ENCODE results near the gene OR2AT4. TPM values are rescaled to one million over a fixed set of nuclear protein-coding genes. Genes with fewer than 3 reads are reported as not detected.
A peak's percentile ranks its signal among the peaks of the same experiment; 100 is the strongest.

OR2AT4 gene
- total and polyA plus RNA-seq, 3 experiments from 2014 or later = not detected

DNA sequence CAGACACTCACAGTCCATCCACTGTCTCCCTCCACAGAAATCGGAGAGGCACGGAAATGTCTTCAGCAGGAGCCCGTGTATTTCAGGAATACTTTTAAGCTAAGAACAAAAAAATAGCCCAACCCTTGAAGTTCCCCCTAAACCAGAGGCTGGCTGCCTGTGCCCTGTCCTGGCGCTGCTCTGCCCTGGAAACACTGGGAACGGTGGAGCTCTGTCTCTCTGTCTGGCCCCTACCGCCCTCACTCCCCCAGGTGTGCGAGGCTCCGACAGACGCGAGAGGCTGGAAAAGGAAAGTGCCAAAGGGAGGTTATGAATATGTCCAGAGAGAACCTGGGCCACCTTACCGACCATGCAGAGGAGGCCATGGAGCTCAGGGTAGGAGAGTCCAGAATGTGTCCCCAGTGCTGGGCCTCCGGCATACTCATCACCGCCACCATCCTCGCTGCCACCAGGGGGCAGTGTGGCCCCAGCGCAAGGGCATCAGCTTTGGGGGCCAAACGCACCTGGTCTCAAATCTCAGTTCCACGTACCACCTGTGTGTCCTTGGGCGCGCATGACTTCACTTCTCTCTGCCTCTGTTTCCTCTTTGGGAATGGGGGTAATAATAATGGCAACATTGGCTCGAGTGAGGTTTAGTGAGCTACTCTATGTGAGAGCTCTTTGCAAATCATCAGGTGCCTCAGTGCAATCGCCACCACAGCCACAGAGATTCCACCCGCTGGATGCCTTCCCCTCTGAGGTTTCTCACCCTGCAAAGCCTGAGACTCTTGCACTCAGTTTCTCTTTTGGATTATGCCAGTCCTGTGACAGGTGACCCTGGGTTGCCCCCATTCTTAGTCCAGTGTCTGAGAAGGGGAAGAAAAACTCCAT is 43.8 kb upstream of the OR2AT4 start:
- Mint-ChIP-seq H3K27ac (peak overlapping the region in 5 of 8 donors; percentile 14 to 95 (median 67)), H3K27me3 (peaks cover 3 to 8% of the 10 kb centered on the region in 2 donors), H3K36me3 (no peaks in the 10 kb centered on the region), H3K4me3 (peak overlapping the region in 1 of 7 donors; percentile 13), H3K9me3 (peaks cover 0 to 2% (median 0%) of the 10 kb centered on the region in 5 donors), H3K4me1 (peaks cover 39 to 41% (median 39%) of the 10 kb centered on the region in 3 donors)
- ChIA-PET CTCF (interaction anchor here (0.7 to 18.8 kb wide), 32 partner anchors 8 to 248 kb away, joined by 3 to 419 read pairs (median 4); partner anchors contain the start of gene TPBGL), POLR2A (interaction anchor here (0.8 to 1.8 kb wide), 3 partner anchors 64 to 108 kb away, joined by 4 to 5 read pairs (median 4); no protein-coding TSS in a partner anchor)
- DNase-seq = peak; percentile 62 to 85 (median 72)
- H3K36me3 ChIP-seq (ENCODE audit: insufficient read depth, low read length) = no peaks in the 10 kb centered on the region
- H3K9me3 ChIP-seq (ENCODE audit: low read length) = no peaks in the 10 kb centered on the region
- H3K27me3 ChIP-seq (ENCODE audit: insufficient read depth, low read length, poor library complexity, severe bottlenecking) = no peaks in the 10 kb centered on the region
- no peak overlapping the region for H3K27ac ChIP-seq (ENCODE audit: low read depth, low read length)
- H3K4me3 ChIP-seq (ENCODE audit: low read length) = no peak overlapping the region
- peaks cover 37% of the 10 kb centered on the region for H3K4me1 ChIP-seq (ENCODE audit: insufficient read depth, low read length)

DNA sequence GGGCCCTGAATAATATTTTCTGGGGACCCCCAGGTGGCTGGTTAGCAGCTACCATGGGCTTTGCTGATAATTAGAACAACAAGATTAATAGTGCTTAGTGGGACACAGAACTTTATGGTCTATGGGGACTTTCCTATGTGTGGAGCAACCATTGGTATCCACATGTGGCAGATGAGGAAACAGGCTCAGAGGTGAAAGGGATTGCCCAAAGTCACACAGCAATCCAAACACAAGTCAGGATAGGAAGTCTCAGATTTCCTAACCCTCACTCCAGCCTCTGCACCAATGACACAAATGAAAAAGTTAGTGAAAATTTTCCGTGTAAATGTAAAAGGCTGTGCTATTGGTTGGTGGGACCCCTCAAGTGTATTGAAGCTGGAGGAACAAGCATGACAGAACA is 39.0 kb upstream of the OR2AT4 start:
- H3K27me3 Mint-ChIP-seq = peaks cover 9 to 18% of the 10 kb centered on the region in 2 donors

DNA sequence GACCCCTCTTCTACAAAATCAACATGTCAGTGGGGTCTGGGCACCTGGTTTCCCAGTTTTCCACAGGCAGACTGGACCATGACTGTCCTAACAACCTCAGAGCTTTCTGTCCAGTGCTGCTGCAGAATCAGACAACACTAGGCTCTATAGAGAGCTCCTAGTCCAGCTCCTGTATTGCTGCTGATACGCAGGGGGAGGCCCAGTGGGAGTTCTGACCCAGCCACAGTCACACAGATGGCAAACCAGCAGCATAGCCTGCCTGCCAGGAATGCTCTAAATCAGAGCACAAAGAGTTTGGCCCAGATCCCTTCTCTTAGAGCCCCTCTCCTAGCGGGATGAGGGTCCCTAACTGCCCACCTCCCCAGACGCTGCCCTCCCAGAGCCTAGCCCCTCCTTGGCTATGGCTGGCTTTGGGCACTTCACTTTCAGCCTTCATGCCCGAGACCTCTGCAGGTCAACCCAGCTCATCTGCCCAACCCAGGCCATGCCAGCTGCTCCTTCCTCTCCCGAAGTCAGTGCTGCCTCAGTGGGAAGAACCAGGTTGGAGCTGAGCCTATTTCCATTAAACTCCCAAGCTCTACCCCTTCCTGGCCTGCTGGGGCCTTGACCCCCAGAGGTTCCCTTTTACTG is 38.5 kb upstream of the OR2AT4 start:
- Mint-ChIP-seq H3K36me3 (no peaks in the 10 kb centered on the region), H3K27ac (no peak overlapping the region), H3K4me3 (no peak overlapping the region), H3K9me3 (peaks cover 0 to 2% (median 0%) of the 10 kb centered on the region in 5 donors), H3K27me3 (peaks cover 11 to 19% of the 10 kb centered on the region in 2 donors), H3K4me1 (no peaks in the 10 kb centered on the region)
- CTCF ChIA-PET = interaction anchor here (1.8 to 4.3 kb wide), 4 partner anchors 9 to 114 kb away, joined by 6 to 16 read pairs (median 12); no protein-coding TSS in a partner anchor
- no peak for DNase-seq
- no peaks in the 10 kb centered on the region for H3K9me3 ChIP-seq (ENCODE audit: low read length)
- no peaks in the 10 kb centered on the region for H3K36me3 ChIP-seq (ENCODE audit: insufficient read depth, low read length)
- no peaks in the 10 kb centered on the region for H3K4me1 ChIP-seq (ENCODE audit: insufficient read depth, low read length)
- H3K27me3 ChIP-seq (ENCODE audit: insufficient read depth, low read length, poor library complexity, severe bottlenecking) = no peaks in the 10 kb centered on the region
- POLR2A ChIA-PET = no interaction called here
- H3K4me3 ChIP-seq (ENCODE audit: low read length) = no peak overlapping the region
- no peak overlapping the region for H3K27ac ChIP-seq (ENCODE audit: low read depth, low read length)

More for the DNA sequence above, 39.0 kb upstream of the OR2AT4 start:
- no peaks in the 10 kb centered on the region for H3K27me3 ChIP-seq (ENCODE audit: insufficient read depth, low read length, poor library complexity, severe bottlenecking)
- H3K4me3 ChIP-seq (ENCODE audit: low read length) = no peak overlapping the region
- POLR2A ChIA-PET = no interaction called here
- H3K36me3 Mint-ChIP-seq = no peaks in the 10 kb centered on the region
- CTCF ChIA-PET = interaction anchor here (1.8 to 4.3 kb wide), 4 partner anchors 8 to 113 kb away, joined by 6 to 16 read pairs (median 12); no protein-coding TSS in a partner anchor
- peaks cover 0 to 2% (median 0%) of the 10 kb centered on the region in 5 donors for H3K9me3 Mint-ChIP-seq
- H3K9me3 ChIP-seq (ENCODE audit: low read length) = no peaks in the 10 kb centered on the region
- no peak overlapping the region for H3K27ac ChIP-seq (ENCODE audit: low read depth, low read length)
- peaks cover 5% of the 10 kb centered on the region for H3K4me1 ChIP-seq (ENCODE audit: insufficient read depth, low read length)
- no peak overlapping the region for H3K4me3 Mint-ChIP-seq
- no peak overlapping the region for H3K27ac Mint-ChIP-seq
- no peak for DNase-seq
- H3K36me3 ChIP-seq (ENCODE audit: insufficient read depth, low read length) = no peaks in the 10 kb centered on the region
- H3K4me1 Mint-ChIP-seq = peaks cover 3% of the 10 kb centered on the region in 3 donors

DNA sequence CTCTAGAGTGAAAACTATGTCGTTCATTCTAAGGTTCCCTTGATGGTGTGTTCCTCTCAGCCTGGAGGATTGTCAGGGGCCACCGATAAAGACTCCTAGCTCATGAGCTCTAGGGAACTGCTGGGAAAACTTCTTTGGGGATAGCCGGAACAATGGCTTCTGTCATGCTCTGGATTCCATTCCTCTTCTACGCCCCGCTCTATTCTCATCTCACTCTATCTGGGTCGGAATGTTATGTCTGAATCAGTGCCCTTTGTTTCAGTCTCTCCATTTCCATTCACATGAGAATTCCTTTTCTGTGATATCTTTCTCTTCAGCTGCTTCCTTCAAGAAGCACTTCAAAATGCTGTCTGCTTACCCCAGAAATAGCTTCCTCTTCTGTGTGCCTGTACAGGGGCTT is 37.3 kb upstream of the OR2AT4 start:
- Histone ChIP-seq H3K27ac (ENCODE audit: low read depth, low read length) (no peak overlapping the region), H3K27me3 (ENCODE audit: insufficient read depth, low read length, poor library complexity, severe bottlenecking) (no peaks in the 10 kb centered on the region), H3K4me3 (ENCODE audit: low read length) (no peak overlapping the region), H3K9me3 (ENCODE audit: low read length) (no peaks in the 10 kb centered on the region), H3K4me1 (ENCODE audit: insufficient read depth, low read length) (no peaks in the 10 kb centered on the region), H3K36me3 (ENCODE audit: insufficient read depth, low read length) (no peaks in the 10 kb centered on the region)
- DNase-seq = no peak
- peak overlapping the region in 1 of 8 donors; percentile 20 for H3K27ac Mint-ChIP-seq
- peaks cover 15 to 27% of the 10 kb centered on the region in 2 donors for H3K27me3 Mint-ChIP-seq
- no peaks in the 10 kb centered on the region for H3K36me3 Mint-ChIP-seq
- no peak overlapping the region for H3K4me3 Mint-ChIP-seq
- ChIA-PET CTCF (interaction anchor here (1.8 to 4.3 kb wide), 4 partner anchors 10 to 115 kb away, joined by 6 to 16 read pairs (median 12); no protein-coding TSS in a partner anchor), POLR2A (no interaction called here)
- H3K9me3 Mint-ChIP-seq = peaks cover 0 to 2% (median 0%) of the 10 kb centered on the region in 5 donors
- H3K4me1 Mint-ChIP-seq = no peaks in the 10 kb centered on the region

DNA sequence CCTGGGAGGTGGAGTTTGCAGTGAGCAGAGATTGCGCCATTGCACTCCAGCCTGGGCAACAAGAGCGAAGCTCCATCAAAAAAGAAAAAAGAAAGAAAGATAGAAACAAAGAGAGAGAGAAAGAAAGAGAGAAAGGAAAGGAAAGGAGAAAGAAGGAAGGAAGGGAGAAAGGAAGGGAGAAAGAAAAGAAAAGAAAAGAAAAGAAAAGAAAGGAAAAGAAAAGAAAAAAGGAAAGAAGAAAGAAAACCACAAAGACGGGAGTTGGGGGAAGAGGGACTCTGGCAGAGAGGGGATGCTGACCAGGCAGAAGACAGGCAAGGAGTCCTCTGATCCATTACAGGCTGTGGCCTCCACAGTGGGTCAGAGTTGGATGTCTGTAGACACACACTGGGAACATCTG is 35.4 kb upstream of the OR2AT4 start:
- no peaks in the 10 kb centered on the region for H3K4me1 Mint-ChIP-seq
- no peak overlapping the region for H3K4me3 Mint-ChIP-seq
- no peaks in the 10 kb centered on the region for H3K36me3 Mint-ChIP-seq
- ChIA-PET POLR2A (no interaction called here), CTCF (interaction anchor here (1.0 to 4.3 kb wide), 2 partner anchors 9 to 74 kb away, joined by 3 to 16 read pairs; no protein-coding TSS in a partner anchor)
- peaks cover 14 to 32% of the 10 kb centered on the region in 2 donors for H3K27me3 Mint-ChIP-seq
- no peaks in the 10 kb centered on the region for H3K4me1 ChIP-seq (ENCODE audit: insufficient read depth, low read length)
- no peak overlapping the region for H3K27ac Mint-ChIP-seq
- no peak overlapping the region for H3K27ac ChIP-seq (ENCODE audit: low read depth, low read length)
- H3K4me3 ChIP-seq (ENCODE audit: low read length) = no peak overlapping the region
- H3K9me3 ChIP-seq (ENCODE audit: low read length) = no peaks in the 10 kb centered on the region
- no peaks in the 10 kb centered on the region for H3K27me3 ChIP-seq (ENCODE audit: insufficient read depth, low read length, poor library complexity, severe bottlenecking)
- no peaks in the 10 kb centered on the region for H3K36me3 ChIP-seq (ENCODE audit: insufficient read depth, low read length)
- H3K9me3 Mint-ChIP-seq = no peaks in the 10 kb centered on the region
- no peak for DNase-seq

DNA sequence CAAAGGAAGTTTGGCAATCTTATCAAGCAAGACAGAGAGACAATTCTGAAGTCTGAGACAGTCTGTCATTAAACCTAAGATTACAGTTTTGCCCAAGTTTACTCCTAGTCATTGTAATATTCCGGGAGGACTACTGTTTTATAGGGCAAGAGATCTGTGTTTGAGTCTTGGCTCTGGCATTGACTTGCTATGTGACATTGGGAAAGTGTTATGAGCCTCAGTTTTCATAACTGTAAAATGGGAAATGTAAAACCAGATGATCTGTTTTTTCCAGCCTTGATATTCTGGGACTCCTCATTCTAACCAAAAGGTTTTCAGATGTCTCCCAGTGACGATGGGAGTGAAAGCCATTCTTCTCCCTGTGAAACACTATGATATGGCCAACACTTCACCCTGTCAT is 29.9 kb upstream of the OR2AT4 start:
- Mint-ChIP-seq H3K27me3 (peaks cover 13 to 28% of the 10 kb centered on the region in 2 donors), H3K36me3 (no peaks in the 10 kb centered on the region), H3K9me3 (no peaks in the 10 kb centered on the region), H3K4me3 (no peak overlapping the region), H3K4me1 (no peaks in the 10 kb centered on the region), H3K27ac (no peak overlapping the region)
- CTCF ChIA-PET = no interaction called here
- H3K4me1 ChIP-seq (ENCODE audit: insufficient read depth, low read length) = no peaks in the 10 kb centered on the region
- H3K27me3 ChIP-seq (ENCODE audit: insufficient read depth, low read length, poor library complexity, severe bottlenecking) = no peaks in the 10 kb centered on the region
- DNase-seq = no peak
- no peak overlapping the region for H3K4me3 ChIP-seq (ENCODE audit: low read length)
- H3K9me3 ChIP-seq (ENCODE audit: low read length) = no peaks in the 10 kb centered on the region
- no peak overlapping the region for H3K27ac ChIP-seq (ENCODE audit: low read depth, low read length)
- POLR2A ChIA-PET = no interaction called here
- H3K36me3 ChIP-seq (ENCODE audit: insufficient read depth, low read length) = no peaks in the 10 kb centered on the region

DNA sequence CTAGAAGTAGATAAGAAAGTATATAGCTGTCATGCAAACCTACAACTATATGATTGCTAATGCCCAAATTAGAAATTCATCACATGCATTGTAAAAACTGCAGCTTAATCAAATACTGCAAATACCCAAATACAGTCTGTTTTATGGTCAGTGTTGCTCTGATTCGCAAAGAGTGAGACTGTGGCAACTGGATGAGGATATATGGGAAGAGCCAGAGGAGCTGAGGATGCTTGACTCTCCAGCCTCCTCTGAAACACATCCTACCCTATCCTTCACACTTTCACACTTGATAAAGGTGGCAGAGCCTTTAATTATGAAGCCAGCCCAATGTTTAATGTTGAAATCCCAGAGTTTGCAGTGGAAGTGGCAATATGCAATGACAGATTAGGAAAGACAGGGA is 21.9 kb upstream of the OR2AT4 start:
- H3K9me3 Mint-ChIP-seq = peaks cover 4 to 16% (median 14%) of the 10 kb centered on the region in 5 donors
- no peaks in the 10 kb centered on the region for H3K4me1 Mint-ChIP-seq
- no peaks in the 10 kb centered on the region for H3K9me3 ChIP-seq (ENCODE audit: low read length)
- no peak overlapping the region for H3K4me3 ChIP-seq (ENCODE audit: low read length)
- H3K36me3 Mint-ChIP-seq = peaks cover 0 to 20% (median 1%) of the 10 kb centered on the region in 3 donors
- no peak overlapping the region for H3K27ac Mint-ChIP-seq
- H3K27me3 ChIP-seq (ENCODE audit: insufficient read depth, low read length, poor library complexity, severe bottlenecking) = no peaks in the 10 kb centered on the region
- DNase-seq = no peak
- H3K27me3 Mint-ChIP-seq = peaks cover 31 to 52% of the 10 kb centered on the region in 2 donors
- CTCF ChIA-PET = no interaction called here
- H3K4me1 ChIP-seq (ENCODE audit: insufficient read depth, low read length) = no peaks in the 10 kb centered on the region
- POLR2A ChIA-PET = no interaction called here
- H3K36me3 ChIP-seq (ENCODE audit: insufficient read depth, low read length) = no peaks in the 10 kb centered on the region
- H3K4me3 Mint-ChIP-seq = no peak overlapping the region
- no peak overlapping the region for H3K27ac ChIP-seq (ENCODE audit: low read depth, low read length)

DNA sequence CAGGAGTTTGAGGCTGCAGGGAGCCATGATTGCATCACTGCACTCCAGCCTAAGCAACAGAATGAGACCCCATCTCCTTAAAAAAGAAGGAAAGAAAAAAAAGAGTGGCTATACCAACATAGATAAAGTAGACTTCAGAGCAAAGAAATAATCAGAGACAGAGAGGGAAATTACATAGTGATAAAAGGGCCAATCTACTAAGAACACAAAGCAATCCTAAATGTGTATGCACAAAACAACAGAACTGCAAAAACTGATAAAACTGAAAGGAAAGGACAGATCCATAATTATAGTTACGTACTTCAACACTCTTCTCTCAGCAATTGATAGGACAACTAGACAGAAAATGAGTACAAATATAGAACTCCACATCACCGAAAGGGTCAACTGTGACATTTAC is 17.8 kb upstream of the OR2AT4 start:
- no peak overlapping the region for H3K27ac ChIP-seq (ENCODE audit: low read depth, low read length)
- peaks cover 21 to 37% (median 23%) of the 10 kb centered on the region in 5 donors for H3K9me3 Mint-ChIP-seq
- no peaks in the 10 kb centered on the region for H3K27me3 ChIP-seq (ENCODE audit: insufficient read depth, low read length, poor library complexity, severe bottlenecking)
- CTCF ChIA-PET = no interaction called here
- peaks cover 0 to 42% (median 4%) of the 10 kb centered on the region in 3 donors for H3K36me3 Mint-ChIP-seq
- H3K36me3 ChIP-seq (ENCODE audit: insufficient read depth, low read length) = no peaks in the 10 kb centered on the region
- H3K4me1 Mint-ChIP-seq = no peaks in the 10 kb centered on the region
- no peak overlapping the region for H3K4me3 Mint-ChIP-seq
- no peak overlapping the region for H3K27ac Mint-ChIP-seq
- H3K4me3 ChIP-seq (ENCODE audit: low read length) = no peak overlapping the region
- no peaks in the 10 kb centered on the region for H3K9me3 ChIP-seq (ENCODE audit: low read length)
- no peaks in the 10 kb centered on the region for H3K4me1 ChIP-seq (ENCODE audit: insufficient read depth, low read length)
- DNase-seq = no peak
- peaks cover 24 to 61% of the 10 kb centered on the region in 2 donors for H3K27me3 Mint-ChIP-seq
- POLR2A ChIA-PET = no interaction called here
